ENCODE results near the gene IQCC. TPM values are rescaled to one million over a fixed set of nuclear protein-coding genes. Genes with fewer than 3 reads are reported as not detected.

IQCC gene
- polyA plus RNA-seq, 3 donors, result 0.18 to 0.31 (median 0.28) TPM

- H3K4me3 Mint-ChIP-seq, result no peak overlapping the region
- no peak for TF ChIP-seq CTCF (IDR thresholded peaks at IDR 0.05)
- Histone ChIP-seq H3K9ac (ENCODE audit: insufficient read depth, low read length, poor library complexity, severe bottlenecking) (no peak overlapping the region), H3K79me2 (ENCODE audit: insufficient read depth, low read length) (peaks cover 46% of the 10 kb centered on the region), H3K27ac (ENCODE audit: low read depth in 1 of 2, low read length in 2 of 2) (no peak overlapping the region), H3K4me2 (replicated peaks; ENCODE audit: extremely low read depth, low read length, poor library complexity, severe bottlenecking) (no peak overlapping the region), H2AFZ (ENCODE audit: insufficient read depth, low read depth, low read length, poor library complexity, severe bottlenecking) (no peak overlapping the region), H3K36me3 (replicated peaks in 1 of 2; ENCODE audit: control insufficient read depth in 1 of 2, insufficient read depth in 2 of 2, low read length in 2 of 2) (peaks cover 85 to 89% of the 10 kb centered on the region in 2 donors), H3K4me3 (replicated peaks in 1 of 3; ENCODE audit: low read depth in 2 of 3, low read length in 3 of 3) (no peak overlapping the region), H3K4me1 (ENCODE audit: control insufficient read depth in 1 of 2, insufficient read depth in 2 of 2, low read length in 2 of 2) (no peaks in the 10 kb centered on the region), H3K27me3 (ENCODE audit: control insufficient read depth in 2 of 2, insufficient read depth in 2 of 2, low read length in 2 of 2) (no peaks in the 10 kb centered on the region), H4K20me1 (ENCODE audit: insufficient read depth, low read length) (peaks cover 39% of the 10 kb centered on the region), H3K9me3 (replicated peaks in 1 of 2; ENCODE audit: control insufficient read depth in 1 of 2, insufficient read depth in 1 of 2, low read length in 2 of 2) (no peaks in the 10 kb centered on the region)
- intact Hi-C loops (cut with micrococcal nuclease), result loop anchor here in 1 of 2 donors (10.0 kb wide), 1 partner anchor 107 kb away; the partner anchor contains the start of gene HDAC1
- H3K4me1 Mint-ChIP-seq, result peaks cover 15% of the 10 kb centered on the region
- over 99% methylated on average over 9 of the region's 9 CpGs for WGBS (ENCODE audit: insufficient coverage)
- H3K36me3 Mint-ChIP-seq, result peaks cover 76 to 99% of the 10 kb centered on the region in 2 donors
- DNase-seq, result no peak
- peak overlapping the region in 1 of 7 donors; percentile 9 for H3K27ac Mint-ChIP-seq
- peaks cover 0 to 2% (median 0%) of the 10 kb centered on the region in 3 donors for H3K27me3 Mint-ChIP-seq (ENCODE audit: low read depth in 3 of 3)
- H3K9me3 Mint-ChIP-seq, result no peaks in the 10 kb centered on the region
Observed at GRCh38 chr1:32187850-32188249, 17.6 kb upstream of the IQCC start.

DNA sequence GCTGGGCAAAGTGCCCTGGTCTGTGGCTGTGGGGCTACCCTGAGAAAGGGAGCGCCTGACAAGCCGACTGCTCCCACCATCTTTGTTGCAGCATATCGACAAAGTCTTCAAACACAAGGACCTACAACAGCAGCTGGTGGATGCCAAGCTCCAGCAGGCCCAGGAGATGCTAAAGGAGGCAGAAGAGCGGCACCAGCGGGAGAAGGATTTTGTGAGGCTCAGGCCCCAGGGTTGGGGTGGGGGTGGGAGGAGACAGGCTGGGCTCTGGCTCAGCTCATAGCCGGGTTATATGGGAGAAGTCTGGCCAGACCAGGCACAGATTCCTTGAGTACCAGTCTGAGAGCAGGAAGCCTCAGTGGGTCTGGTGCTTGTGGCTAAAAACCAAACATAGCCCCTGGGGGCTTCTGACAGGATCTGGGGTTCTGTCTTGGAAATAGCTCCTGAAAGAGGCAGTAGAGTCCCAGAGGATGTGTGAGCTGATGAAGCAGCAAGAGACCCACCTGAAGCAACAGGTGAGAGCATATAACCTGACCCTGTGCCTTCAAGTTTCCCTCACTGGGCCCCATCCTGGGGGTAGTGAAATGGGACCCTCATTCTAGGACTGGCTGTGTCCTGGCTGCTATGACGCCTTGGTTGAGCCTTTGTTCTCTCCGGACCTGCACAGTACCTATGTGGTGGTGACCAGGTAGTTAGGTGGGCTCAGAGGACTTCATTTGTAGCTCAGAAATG, 13.1 kb upstream of the IQCC start:
- Histone ChIP-seq H4K20me1 (ENCODE audit: insufficient read depth, low read length) (peaks cover 9% of the 10 kb centered on the region), H3K79me2 (ENCODE audit: insufficient read depth, low read length) (peaks cover 9% of the 10 kb centered on the region), H3K36me3 (replicated peaks in 1 of 2; ENCODE audit: control insufficient read depth in 1 of 2, insufficient read depth in 2 of 2, low read length in 2 of 2) (peaks cover 99 to 100% of the 10 kb centered on the region in 2 donors), H3K27ac (ENCODE audit: low read depth in 1 of 2, low read length in 2 of 2) (no peak overlapping the region), H3K9me3 (replicated peaks in 1 of 2; ENCODE audit: control insufficient read depth in 1 of 2, insufficient read depth in 1 of 2, low read length in 2 of 2) (no peaks in the 10 kb centered on the region), H3K4me3 (replicated peaks in 1 of 3; ENCODE audit: low read depth in 2 of 3, low read length in 3 of 3) (no peak overlapping the region), H3K4me1 (ENCODE audit: control insufficient read depth in 1 of 2, insufficient read depth in 2 of 2, low read length in 2 of 2) (no peaks in the 10 kb centered on the region), H3K9ac (ENCODE audit: insufficient read depth, low read length, poor library complexity, severe bottlenecking) (no peak overlapping the region), H3K27me3 (ENCODE audit: control insufficient read depth in 2 of 2, insufficient read depth in 2 of 2, low read length in 2 of 2) (no peaks in the 10 kb centered on the region), H3K4me2 (replicated peaks; ENCODE audit: extremely low read depth, low read length, poor library complexity, severe bottlenecking) (no peak overlapping the region), H2AFZ (ENCODE audit: insufficient read depth, low read depth, low read length, poor library complexity, severe bottlenecking) (no peak overlapping the region)
- Mint-ChIP-seq H3K27ac (peak overlapping the region in 2 of 7 donors; percentile 5 to 34), H3K36me3 (peaks cover 94 to 99% of the 10 kb centered on the region in 2 donors), H3K4me1 (peaks cover 1% of the 10 kb centered on the region), H3K27me3 (ENCODE audit: low read depth in 3 of 3) (no peaks in the 10 kb centered on the region), H3K4me3 (no peak overlapping the region), H3K9me3 (peaks cover 0 to 1% (median 0%) of the 10 kb centered on the region in 7 donors)
- 95% methylated on average over 4 of the region's 8 CpGs for WGBS (ENCODE audit: insufficient coverage)
- intact Hi-C loops (cut with micrococcal nuclease), result no loop called here
- no peak for DNase-seq
- TF ChIP-seq CTCF (IDR thresholded peaks at IDR 0.05), result no peak
